Activated T-helper 17 cell treated with anti-CD3 and anti-CD28 coated beads, Interleukin-2, amount 50 U/mL, for 72 hours (primary cell): Measurements from ENCODE around the gene MLF2. TPM values are rescaled to one million over a fixed set of nuclear protein-coding genes. Genes with fewer than 3 reads are reported as not detected.
"Not testable (repeated sequence)": the region's sequence is repeated elsewhere in the genome, so short reads cannot be mapped to it uniquely, and the experiment has no call there.

Experiments
- ATAC-seq: fragments of 150-1000 bp; cut with Tn5 transposase; replicated peaks from 2 replicates; pipeline ENCODE4 v1.10.0; 2021; ENCODE audit warnings: mild to moderate bottlenecking, moderate library complexity
- H3K27ac Mint-ChIP-seq: one replicate; pipeline ENCODE4 v1.8.0; 2022; ENCODE audit warnings: mixed read lengths
- H3K27me3 Mint-ChIP-seq: one replicate; pipeline ENCODE4 v1.8.0; 2022; ENCODE audit warnings: mixed read lengths
- H3K36me3 Mint-ChIP-seq: one replicate; pipeline ENCODE4 v1.8.0; 2022; ENCODE audit warnings: low read depth, mild to moderate bottlenecking, mixed read lengths
- H3K4me1 Mint-ChIP-seq: one replicate; pipeline ENCODE4 v1.8.0; 2022; ENCODE audit warnings: mixed read lengths
- H3K4me3 Mint-ChIP-seq: one replicate; pipeline ENCODE4 v1.8.0; 2022; ENCODE audit warnings: mild to moderate bottlenecking, mixed read lengths
- H3K9me3 Mint-ChIP-seq: one replicate; pipeline ENCODE4 v1.8.0; 2022; ENCODE audit warnings: mixed read lengths
- total RNA-seq, 2 donors: library from RNA; stranded (reverse); gene quantifications; one replicate each; pipeline ENCODE4 v1.2.3, GENCODE V29; 2022

The MLF2 gene
- total RNA-seq, 2 donors from 2014 or later = 132 to 279 TPM

- Mint-ChIP-seq H3K4me1 (peaks cover 31% of the 10 kb centered on the region), H3K36me3 (peaks cover 16% of the 10 kb centered on the region), H3K4me3 (no peak overlapping the region), H3K9me3 (no peaks in the 10 kb centered on the region), H3K27ac (no peak overlapping the region), H3K27me3 (peaks cover 24% of the 10 kb centered on the region)
- no peak for ATAC-seq
These were observed 10.4 kb upstream of the MLF2 start for GRCh38 chr12:6763380-6763779.

- H3K27ac Mint-ChIP-seq = no peak overlapping the region
- ATAC-seq = no peak
- no peak overlapping the region for H3K4me3 Mint-ChIP-seq
- peaks cover 7% of the 10 kb centered on the region for H3K27me3 Mint-ChIP-seq
- no peaks in the 10 kb centered on the region for H3K9me3 Mint-ChIP-seq
- H3K36me3 Mint-ChIP-seq = no peaks in the 10 kb centered on the region
- H3K4me1 Mint-ChIP-seq = peaks cover 14% of the 10 kb centered on the region
These were observed 6.8 kb upstream of the MLF2 start for GRCh38 chr12:6759741-6760140.

DNA sequence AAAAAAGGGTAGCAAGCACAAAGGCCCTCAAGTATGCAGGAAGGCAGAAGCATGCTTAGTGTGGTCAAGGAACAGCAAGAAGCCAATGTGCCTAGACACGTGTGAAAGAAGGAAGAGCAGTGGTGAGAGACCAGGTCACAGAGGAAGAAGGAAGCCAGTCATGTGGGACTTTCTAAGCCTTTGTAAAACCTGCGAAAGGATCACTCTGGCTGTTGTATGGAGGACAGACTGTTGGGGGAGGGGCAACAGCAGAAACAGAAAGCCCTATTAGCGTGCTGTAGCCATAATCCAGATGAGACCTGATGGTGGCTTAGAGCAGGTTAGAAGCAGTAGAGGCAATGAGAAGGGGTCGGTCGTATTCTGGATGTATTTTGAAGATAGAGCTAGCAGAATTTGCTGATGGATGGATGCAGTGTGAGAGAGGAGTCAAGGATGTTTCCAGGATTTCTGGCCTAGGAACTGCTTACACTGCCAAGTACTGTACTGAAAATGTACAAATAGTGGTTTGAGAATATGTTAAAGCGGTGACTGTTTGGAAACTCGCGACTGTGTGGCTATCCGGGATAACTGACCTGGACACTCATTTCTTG, 5.7 kb upstream of the MLF2 start:
- Mint-ChIP-seq H3K27me3 (no peaks in the 10 kb centered on the region), H3K27ac (no peak overlapping the region), H3K4me1 (peaks cover 12% of the 10 kb centered on the region), H3K36me3 (no peaks in the 10 kb centered on the region), H3K9me3 (no peaks in the 10 kb centered on the region), H3K4me3 (no peak overlapping the region)
- peak; percentile 6 for ATAC-seq

- Mint-ChIP-seq H3K4me1 (peaks cover 13% of the 10 kb centered on the region), H3K9me3 (no peaks in the 10 kb centered on the region), H3K4me3 (no peak overlapping the region), H3K27ac (no peak overlapping the region), H3K27me3 (no peaks in the 10 kb centered on the region), H3K36me3 (peaks cover 14% of the 10 kb centered on the region)
- ATAC-seq = no peak
These were observed 4.2 kb upstream of the MLF2 start for GRCh38 chr12:6757028-6757690.

DNA sequence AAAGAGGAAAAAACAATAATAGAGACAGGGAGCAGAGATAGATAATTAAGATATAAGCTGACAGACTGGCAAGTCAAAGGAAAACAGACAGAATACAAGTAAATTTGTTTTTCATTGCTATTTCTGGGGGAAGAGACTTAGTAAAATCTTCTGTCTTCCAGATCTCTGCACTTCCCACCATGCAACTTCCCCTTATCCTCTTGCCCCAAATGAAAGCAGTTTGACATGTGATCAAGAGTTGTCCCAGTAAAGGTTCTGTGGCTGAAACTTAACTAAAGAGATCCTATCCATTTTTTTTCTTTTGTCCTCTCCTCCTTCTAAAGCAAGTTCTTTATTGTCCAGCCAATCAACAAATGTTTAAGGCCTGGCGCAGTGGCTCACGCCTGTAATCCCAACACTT, 1.5 kb upstream of the MLF2 start:
- H3K9me3 Mint-ChIP-seq = no peaks in the 10 kb centered on the region
- peaks cover 42% of the 10 kb centered on the region for H3K36me3 Mint-ChIP-seq
- peaks cover 20% of the 10 kb centered on the region for H3K4me1 Mint-ChIP-seq
- no peak overlapping the region for H3K27ac Mint-ChIP-seq
- no peaks in the 10 kb centered on the region for H3K27me3 Mint-ChIP-seq
- no peak for ATAC-seq
- peak overlapping the region; percentile 91 for H3K4me3 Mint-ChIP-seq

GRCh38 chr12:6753772-6754356, 923 bp upstream of the MLF2 start:
- no peak for ATAC-seq
- Mint-ChIP-seq H3K9me3 (no peaks in the 10 kb centered on the region), H3K4me3 (peak overlapping the region; percentile 91), H3K4me1 (peaks cover 20% of the 10 kb centered on the region), H3K27ac (peak overlapping the region; percentile 96), H3K27me3 (no peaks in the 10 kb centered on the region), H3K36me3 (peaks cover 47% of the 10 kb centered on the region)

- peak overlapping the region; percentile 91 for H3K4me3 Mint-ChIP-seq
- no peaks in the 10 kb centered on the region for H3K9me3 Mint-ChIP-seq
- peak overlapping the region; percentile 96 for H3K27ac Mint-ChIP-seq
- peak; percentile 0 for ATAC-seq
- H3K4me1 Mint-ChIP-seq = peaks cover 25% of the 10 kb centered on the region
- no peaks in the 10 kb centered on the region for H3K27me3 Mint-ChIP-seq
- H3K36me3 Mint-ChIP-seq = peaks cover 62% of the 10 kb centered on the region
These were observed 597 bp downstream of the MLF2 start for GRCh38 chr12:6752167-6752920.

- H3K4me3 Mint-ChIP-seq = peak overlapping the region; percentile 91
These were observed 1.2 kb downstream of the MLF2 start for GRCh38 chr12:6751767-6752166.

DNA sequence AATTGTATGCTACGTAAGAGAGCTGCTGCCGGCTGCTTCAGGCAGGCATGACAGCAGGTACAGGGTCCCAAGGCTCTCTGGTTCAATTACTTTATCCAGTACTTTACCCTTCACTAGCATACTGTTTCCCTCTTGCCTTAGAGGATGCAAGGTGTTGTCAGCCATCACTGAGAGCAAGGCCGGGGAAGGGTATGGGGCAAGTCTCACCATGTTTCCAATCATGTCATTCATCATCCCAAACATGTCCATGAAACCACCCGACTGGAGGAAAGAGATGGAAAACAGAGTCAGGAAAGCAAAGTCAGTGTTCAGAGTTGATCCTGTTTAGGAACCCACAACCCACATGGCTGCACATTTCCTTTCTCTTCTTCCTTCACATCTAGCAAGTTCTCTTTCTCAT, 2.4 kb downstream of the MLF2 start:
- Mint-ChIP-seq H3K27ac (no peak overlapping the region), H3K27me3 (no peaks in the 10 kb centered on the region), H3K9me3 (no peaks in the 10 kb centered on the region), H3K4me3 (peak overlapping the region; percentile 91), H3K4me1 (peaks cover 33% of the 10 kb centered on the region), H3K36me3 (peaks cover 81% of the 10 kb centered on the region)
- no peak for ATAC-seq

More at GRCh38 chr12:6751767-6752166, 1.2 kb downstream of the MLF2 start:
- Mint-ChIP-seq H3K4me1 (peaks cover 26% of the 10 kb centered on the region), H3K36me3 (peaks cover 68% of the 10 kb centered on the region), H3K27ac (peak overlapping the region; percentile 96), H3K9me3 (no peaks in the 10 kb centered on the region), H3K27me3 (no peaks in the 10 kb centered on the region)
- no peak for ATAC-seq

DNA sequence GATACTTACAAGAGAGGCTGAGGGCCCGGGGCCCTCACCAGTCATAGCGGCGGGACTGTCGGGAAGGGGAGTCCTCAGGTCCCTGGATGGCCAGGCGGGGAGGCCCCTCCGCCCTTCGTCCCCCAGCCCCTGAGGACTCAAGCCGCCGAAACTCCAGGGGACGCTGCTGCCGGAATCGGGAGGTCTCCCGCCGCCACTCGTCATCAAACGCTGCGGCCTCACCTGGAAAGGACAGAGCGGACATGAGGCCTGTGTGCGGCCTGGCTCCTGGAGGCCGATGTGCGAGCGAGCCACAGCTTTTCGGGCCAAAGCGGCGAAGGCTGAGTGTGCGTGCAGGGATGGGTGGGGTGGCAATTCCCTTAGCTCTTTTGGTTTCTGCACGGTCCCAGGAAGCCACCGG, 4.2 kb downstream of the MLF2 start:
- no peak for ATAC-seq
- H3K36me3 Mint-ChIP-seq = peaks cover 98% of the 10 kb centered on the region
- H3K27ac Mint-ChIP-seq = no peak overlapping the region
- no peaks in the 10 kb centered on the region for H3K9me3 Mint-ChIP-seq
- no peak overlapping the region for H3K4me3 Mint-ChIP-seq
- no peaks in the 10 kb centered on the region for H3K27me3 Mint-ChIP-seq
- H3K4me1 Mint-ChIP-seq = peaks cover 36% of the 10 kb centered on the region

GRCh38 chr12:6747216-6747615, 5.7 kb downstream of the MLF2 start:
- Mint-ChIP-seq H3K27ac (peak overlapping the region; percentile 67), H3K27me3 (no peaks in the 10 kb centered on the region), H3K4me3 (peak overlapping the region; percentile 92), H3K9me3 (no peaks in the 10 kb centered on the region), H3K4me1 (peaks cover 46% of the 10 kb centered on the region), H3K36me3 (peaks cover 93% of the 10 kb centered on the region)
- no peak for ATAC-seq

- Mint-ChIP-seq H3K4me1 (peaks cover 46% of the 10 kb centered on the region), H3K27me3 (no peaks in the 10 kb centered on the region), H3K36me3 (peaks cover 80% of the 10 kb centered on the region), H3K27ac (peak overlapping the region; percentile 98), H3K4me3 (peak overlapping the region; percentile 92), H3K9me3 (no peaks in the 10 kb centered on the region)
- peak; percentile 68 for ATAC-seq
These were observed 7.0 kb downstream of the MLF2 start for GRCh38 chr12:6745741-6746525.

DNA sequence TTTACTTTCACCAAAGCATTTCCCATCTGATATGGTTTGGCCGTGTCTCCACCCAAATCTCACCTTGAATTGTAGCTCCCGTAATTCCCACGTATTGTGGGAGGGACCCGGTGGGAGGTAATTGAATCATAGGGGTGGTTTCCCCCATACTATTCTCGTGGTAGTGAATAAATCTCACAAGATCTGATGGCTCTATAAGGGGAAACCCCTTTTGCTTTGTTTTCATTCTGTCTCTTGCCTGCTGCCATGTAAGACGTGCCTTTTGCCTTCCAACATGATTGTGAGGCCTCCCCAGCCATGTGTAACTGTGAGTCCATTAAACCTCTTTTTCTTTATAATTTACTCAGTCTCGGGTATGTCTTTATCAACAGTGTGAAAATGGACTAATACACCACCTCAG, 9.6 kb downstream of the MLF2 start:
- Mint-ChIP-seq H3K4me1 (peaks cover 39% of the 10 kb centered on the region), H3K36me3 (peaks cover 54% of the 10 kb centered on the region), H3K27ac (peak overlapping the region; percentile 89), H3K4me3 (peak overlapping the region; percentile 92)
- not testable (repeated sequence) for H3K9me3 Mint-ChIP-seq, H3K27me3 Mint-ChIP-seq
- peak; percentile 60 for ATAC-seq

DNA sequence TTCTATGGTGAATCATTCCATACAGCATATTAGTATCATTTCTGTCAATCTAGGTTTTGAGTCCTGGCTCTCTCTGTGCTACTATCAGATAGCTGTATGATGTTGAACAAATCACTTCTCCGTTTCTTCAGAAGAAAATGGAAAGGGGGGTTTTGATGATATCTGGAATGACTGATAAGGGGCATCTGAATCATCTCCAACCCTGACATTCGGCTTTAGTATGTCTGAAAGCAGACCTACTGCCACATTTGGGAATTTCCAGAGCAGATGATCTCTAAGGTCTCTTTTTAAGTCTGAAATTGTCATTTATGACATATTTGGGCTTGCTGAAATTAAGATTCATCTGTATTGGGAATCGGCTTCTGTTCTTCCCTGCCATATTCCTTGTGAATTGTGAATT, 10.1 kb downstream of the MLF2 start:
- Mint-ChIP-seq H3K36me3 (peaks cover 49% of the 10 kb centered on the region), H3K4me3 (peak overlapping the region; percentile 92), H3K4me1 (peaks cover 35% of the 10 kb centered on the region), H3K27ac (peak overlapping the region; percentile 89), H3K27me3 (no peaks in the 10 kb centered on the region), H3K9me3 (no peaks in the 10 kb centered on the region)
- peak; percentile 72 for ATAC-seq
